ENCODE measurements around the gene CASZ1.

- TF ChIP-seq CTCF (IDR thresholded peaks at IDR 0.05) = no peak
- TF ChIP-seq POLR2AphosphoS5 (IDR thresholded peaks at IDR 0.05) = no peak
- no peak for TF ChIP-seq POLR2A (IDR thresholded peaks at IDR 0.05)
Observed at GRCh38 chr1:10634075-10634427, 162.4 kb downstream of the CASZ1 start.
